SU-DHL-6 (cell line): ENCODE results near the gene RBMS1.
"Not testable (repeated sequence)": the region's sequence is repeated elsewhere in the genome, so short reads cannot be mapped to it uniquely, and the experiment has no call there.

Experiments
- EZH2phosphoT487 ChIP-seq: fragments of 200-600 bp; sonication (generic), shearing (Covaris generic); conservative IDR thresholded peaks from 2 replicates; pipeline ENCODE4 v1.6.1; 2018; ENCODE audit warnings: mild to moderate bottlenecking, antibody characterized with exemption, low read length, moderate library complexity, mixed read lengths
- TF ChIP-seq, protein P1 (sequence below): fragments of 200-600 bp; sonication (generic); IDR thresholded peaks from one replicate; pipeline ENCODE4 v1.5.1; 2017; ENCODE audit warnings: antibody characterized with exemption, mild to moderate bottlenecking, low read length, moderate library complexity; ENCODE audit not compliant: insufficient read depth, poor library complexity, severe bottlenecking

DNA sequence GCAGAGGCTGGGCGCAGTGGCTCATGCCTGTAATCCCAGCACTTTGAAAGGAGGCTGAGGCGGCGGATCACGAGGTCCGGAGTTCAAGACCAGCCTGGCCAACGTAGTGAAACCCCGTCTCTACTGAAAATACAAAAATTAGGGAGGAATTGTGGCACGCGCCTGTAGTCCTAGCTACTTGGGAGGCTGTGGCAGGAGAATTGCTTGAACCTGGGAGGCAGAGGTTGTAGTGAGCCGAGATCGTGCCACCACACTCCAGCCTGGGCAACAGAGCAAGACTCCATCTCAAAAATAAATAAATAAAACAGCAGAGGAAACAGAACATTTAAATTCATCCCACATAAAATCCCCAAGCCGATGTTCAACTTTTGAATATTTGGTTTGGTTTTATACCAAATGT is 5.3 kb downstream of the RBMS1 start:
- TF ChIP-seq, protein P1, sequence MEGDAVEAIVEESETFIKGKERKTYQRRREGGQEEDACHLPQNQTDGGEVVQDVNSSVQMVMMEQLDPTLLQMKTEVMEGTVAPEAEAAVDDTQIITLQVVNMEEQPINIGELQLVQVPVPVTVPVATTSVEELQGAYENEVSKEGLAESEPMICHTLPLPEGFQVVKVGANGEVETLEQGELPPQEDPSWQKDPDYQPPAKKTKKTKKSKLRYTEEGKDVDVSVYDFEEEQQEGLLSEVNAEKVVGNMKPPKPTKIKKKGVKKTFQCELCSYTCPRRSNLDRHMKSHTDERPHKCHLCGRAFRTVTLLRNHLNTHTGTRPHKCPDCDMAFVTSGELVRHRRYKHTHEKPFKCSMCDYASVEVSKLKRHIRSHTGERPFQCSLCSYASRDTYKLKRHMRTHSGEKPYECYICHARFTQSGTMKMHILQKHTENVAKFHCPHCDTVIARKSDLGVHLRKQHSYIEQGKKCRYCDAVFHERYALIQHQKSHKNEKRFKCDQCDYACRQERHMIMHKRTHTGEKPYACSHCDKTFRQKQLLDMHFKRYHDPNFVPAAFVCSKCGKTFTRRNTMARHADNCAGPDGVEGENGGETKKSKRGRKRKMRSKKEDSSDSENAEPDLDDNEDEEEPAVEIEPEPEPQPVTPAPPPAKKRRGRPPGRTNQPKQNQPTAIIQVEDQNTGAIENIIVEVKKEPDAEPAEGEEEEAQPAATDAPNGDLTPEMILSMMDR = not testable (repeated sequence)
- TF ChIP-seq EZH2phosphoT487 = not testable (repeated sequence)
